Measurements from ENCODE around the gene F10.

- no peak for TF ChIP-seq CTCF (IDR thresholded peaks at IDR 0.05)
- TF ChIP-seq EZH2 (IDR thresholded peaks at IDR 0.05; ENCODE audit: borderline replicate concordance, insufficient read depth, low read depth, low read length, poor library complexity, severe bottlenecking): no peak
Measured at GRCh38 chr13:113150550-113151365, 28.2 kb downstream of the F10 start.
